GM21723 (cell line): ENCODE data around the gene TSPAN10.

Experiments
- ATAC-seq: cut with Tn5 transposase; IDR thresholded peaks from one replicate; pipeline ENCODE4 v1.9.1; 2021; ENCODE audit warnings: mild to moderate bottlenecking, moderate library complexity; ENCODE audit not compliant: unreplicated experiment

The TSPAN10 gene

DNA sequence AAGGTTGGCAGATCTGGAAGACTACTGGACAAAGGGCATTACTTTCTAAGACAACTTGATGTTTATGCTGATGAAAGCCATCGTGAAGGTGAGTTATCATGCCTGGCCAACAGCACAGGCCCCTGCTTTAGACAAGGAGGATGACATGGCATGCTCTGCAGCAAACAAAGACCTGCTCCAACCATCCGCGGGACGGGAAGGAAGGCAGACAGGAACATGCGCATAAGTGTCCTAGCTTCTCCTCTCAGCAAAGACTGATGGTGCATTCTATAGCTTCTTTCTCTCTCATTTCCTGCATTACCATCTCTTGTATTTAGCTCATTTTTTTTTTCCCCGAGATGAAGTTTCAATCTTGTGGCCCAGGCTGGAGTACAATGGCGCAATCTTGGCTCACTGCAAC is 5.5 kb upstream of the TSPAN10 start:
- ATAC-seq = no peak

GRCh38 chr17:81635431-81635830 is 1.6 kb upstream of the TSPAN10 start:
- no peak for ATAC-seq

DNA sequence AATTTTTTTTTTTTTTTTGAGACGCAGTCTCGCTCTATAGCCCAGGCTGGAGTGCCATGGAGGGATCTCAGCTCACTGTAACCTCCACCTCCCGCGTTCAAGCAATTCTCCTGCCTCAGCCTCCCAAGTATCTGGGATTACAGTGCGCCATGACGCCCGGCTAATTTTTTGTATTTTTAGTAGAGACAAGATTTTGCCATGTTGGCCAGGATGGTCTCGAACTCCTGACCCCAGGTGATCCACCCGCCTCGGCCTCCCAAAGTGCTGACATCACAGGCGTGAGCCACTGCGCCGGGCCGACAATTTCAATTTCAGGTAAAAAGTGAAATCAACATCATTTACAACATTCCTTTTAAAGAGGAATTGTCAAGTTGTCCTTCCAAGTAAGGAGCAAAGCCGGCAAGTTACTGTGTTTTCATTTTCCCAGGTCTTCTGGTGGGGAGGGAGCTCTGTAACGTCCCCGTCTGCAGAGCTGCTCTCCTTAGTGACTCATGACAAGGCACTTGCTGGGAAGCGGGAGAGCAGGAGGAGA is 957 bp upstream of the TSPAN10 start:
- ATAC-seq = peak; percentile 16

DNA sequence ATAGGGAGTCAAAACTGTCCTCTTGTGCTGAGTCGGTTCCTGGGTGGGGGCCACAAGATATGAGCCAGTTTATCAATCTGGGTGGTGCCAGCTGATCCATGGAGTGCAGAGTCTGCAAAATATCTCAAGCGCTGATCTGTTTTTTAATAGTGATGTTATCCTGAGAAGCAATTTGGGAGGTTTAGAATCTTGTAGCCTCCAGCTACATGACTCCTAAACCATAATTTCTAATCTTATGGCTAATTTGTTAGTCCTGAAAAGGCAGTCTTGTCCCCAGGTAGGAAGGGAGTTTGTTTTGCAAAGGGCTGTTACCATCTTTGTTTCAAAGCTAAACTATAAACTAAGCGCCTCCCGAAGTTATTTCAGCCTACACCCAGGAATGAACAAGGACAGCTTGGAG is 1.7 kb downstream of the TSPAN10 start:
- no peak for ATAC-seq

GRCh38 chr17:81640011-81640410 is 3.0 kb downstream of the TSPAN10 start:
- no peak for ATAC-seq

GRCh38 chr17:81641825-81642489 is 5.0 kb downstream of the TSPAN10 start:
- no peak for ATAC-seq

DNA sequence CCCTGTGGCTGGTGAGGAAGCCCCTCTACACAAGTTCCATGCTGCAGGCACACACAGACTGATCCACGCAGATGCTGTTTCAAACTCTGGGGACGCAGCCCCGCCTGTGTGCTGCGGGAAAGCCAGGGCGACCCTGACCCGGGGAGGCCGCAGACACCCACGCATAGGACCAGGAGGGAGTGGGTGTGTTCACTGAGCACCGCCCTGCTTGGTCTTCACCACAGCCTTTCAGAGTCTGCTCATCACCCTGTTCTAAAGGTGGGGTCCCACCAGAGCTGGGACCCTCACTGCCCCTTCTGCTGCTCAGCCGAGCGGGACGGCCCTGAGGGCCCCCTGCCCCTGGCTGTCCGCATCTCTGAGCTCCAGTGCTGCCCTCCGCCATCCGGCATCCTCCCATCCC is 7.5 kb downstream of the TSPAN10 start:
- no peak for ATAC-seq

DNA sequence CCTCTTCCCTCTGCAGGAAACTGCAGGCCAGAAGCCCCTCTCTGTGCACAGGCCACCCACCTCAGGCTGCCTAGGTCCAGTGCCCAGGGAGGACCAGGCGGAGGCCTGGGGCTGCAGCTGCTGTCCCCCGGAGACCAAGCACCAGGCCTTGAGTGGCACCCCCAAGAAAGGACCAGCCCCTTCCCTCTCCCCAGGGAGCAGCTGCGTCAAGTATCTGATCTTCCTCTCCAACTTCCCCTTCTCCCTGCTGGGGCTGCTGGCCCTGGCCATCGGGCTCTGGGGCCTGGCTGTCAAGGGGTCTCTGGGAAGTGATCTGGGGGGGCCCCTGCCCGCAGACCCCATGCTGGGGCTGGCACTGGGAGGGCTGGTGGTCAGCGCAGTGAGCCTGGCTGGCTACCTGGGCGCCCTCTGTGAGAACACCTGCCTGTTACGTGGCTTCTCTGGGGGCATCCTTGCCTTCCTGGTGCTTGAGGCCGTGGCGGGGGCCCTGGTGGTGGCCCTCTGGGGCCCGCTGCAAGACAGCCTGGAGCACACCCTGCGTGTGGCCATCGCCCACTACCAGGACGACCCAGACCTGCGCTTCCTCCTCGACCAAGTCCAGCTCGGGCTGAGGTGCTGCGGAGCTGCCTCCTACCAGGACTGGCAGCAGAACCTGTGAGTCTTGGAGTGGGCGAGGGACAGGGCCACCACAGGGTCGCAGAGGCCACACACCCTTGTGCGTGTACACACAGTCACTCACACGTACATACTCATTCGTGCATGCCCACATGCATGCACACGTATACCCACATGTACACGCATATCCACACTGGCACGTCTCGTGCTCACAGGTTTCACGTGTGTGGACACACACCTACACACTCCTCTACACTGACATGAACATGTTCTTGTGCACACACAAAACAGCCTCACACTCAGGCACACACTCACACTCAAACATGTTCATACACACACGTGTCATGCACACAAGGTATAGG is 8.3 kb downstream of the TSPAN10 start:
- ATAC-seq = no peak

DNA sequence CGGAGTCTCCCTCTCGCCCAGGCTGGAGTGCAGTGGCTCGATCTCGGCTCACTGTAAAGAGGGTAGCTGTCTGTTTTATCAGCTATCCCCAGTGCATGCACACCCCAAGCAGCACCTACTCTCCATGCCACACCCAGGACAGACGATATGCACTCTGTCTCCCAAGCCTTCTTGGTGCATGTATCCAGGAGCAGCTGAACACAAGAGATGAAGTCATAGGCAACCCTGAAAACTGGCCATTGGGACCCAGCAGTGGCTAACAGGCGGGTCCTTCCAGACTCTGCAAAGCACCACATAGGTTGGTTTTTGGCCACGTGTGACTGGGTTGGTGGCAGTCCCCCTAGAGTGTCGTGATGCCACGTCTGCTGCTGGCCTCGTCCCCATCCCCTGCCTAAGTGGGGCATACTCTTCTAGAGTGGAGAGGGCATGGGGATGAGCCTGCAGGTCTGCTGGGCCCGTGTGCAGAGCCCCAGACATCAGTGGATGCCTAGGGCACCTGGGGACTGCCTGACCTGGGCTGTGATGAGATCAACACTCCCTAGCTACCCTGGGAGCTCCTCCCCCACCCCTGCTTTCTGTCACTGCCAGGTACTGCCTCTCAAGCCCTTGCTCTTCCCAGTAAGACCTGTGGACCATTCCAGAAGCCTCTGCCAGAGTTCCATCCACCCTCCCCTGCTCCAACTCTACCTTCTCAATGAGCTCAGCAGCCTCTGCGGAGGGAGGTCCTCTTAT is 10.0 kb downstream of the TSPAN10 start:
- no peak for ATAC-seq

DNA sequence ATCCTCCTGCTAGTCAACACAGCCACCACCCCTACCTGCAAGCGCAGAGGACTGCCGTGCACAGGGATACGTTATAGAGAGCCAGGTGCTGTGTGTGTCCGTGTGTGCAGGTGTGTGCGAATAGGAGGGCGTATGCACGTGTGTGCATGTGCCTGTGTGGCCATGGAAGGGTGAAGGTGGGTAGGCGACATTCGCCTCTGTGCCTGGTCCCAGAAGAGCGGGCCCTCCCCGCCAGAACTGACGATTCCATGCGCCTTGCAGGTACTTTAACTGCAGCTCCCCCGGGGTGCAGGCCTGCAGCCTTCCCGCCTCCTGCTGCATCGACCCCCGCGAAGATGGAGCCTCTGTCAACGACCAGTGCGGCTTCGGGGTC is 10.6 kb downstream of the TSPAN10 start:
- ATAC-seq = no peak

GRCh38 chr17:81648013-81648706 is 11.2 kb downstream of the TSPAN10 start:
- no peak for ATAC-seq

DNA sequence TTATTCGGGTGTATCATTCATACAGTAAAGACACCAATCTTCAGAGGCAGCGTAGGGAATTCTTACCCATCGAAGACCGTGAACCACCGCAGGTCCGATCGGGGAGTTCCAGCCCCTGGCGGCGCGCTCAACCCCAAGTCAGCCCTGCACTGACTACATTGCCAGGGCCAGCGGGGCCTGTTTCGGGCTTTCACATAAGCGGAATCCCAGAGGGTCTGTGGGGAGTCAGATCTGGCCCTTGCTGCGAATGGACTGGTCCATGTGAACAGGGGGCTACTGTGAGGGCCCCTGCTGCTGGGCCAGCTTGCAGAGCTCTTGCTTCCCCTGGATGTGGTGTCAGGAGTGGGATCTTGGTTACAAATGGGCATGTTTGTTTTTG is 11.7 kb downstream of the TSPAN10 start:
- ATAC-seq = no peak

DNA sequence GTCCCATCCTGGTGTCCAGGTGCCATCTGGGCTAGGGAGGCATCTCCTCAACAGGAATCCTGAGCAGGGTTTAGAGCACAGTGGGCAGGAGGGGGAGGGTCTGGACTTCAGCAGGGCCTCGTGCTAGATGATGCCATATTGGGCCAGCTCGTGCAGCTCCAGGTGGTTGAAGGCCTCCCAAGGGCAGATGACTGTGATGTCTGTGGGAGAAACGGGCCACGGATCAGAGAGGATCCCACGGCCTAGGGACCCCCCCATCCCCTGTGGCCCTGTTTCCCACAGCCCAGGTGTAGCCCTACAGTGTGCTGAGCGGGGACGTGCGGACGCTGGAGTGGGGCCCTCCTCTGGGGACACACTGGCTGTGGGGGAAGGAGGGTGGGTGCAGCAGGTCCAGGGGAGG is 14.0 kb downstream of the TSPAN10 start:
- ATAC-seq = no peak

GRCh38 chr17:81651692-81652091 is 14.7 kb downstream of the TSPAN10 start:
- no peak for ATAC-seq

DNA sequence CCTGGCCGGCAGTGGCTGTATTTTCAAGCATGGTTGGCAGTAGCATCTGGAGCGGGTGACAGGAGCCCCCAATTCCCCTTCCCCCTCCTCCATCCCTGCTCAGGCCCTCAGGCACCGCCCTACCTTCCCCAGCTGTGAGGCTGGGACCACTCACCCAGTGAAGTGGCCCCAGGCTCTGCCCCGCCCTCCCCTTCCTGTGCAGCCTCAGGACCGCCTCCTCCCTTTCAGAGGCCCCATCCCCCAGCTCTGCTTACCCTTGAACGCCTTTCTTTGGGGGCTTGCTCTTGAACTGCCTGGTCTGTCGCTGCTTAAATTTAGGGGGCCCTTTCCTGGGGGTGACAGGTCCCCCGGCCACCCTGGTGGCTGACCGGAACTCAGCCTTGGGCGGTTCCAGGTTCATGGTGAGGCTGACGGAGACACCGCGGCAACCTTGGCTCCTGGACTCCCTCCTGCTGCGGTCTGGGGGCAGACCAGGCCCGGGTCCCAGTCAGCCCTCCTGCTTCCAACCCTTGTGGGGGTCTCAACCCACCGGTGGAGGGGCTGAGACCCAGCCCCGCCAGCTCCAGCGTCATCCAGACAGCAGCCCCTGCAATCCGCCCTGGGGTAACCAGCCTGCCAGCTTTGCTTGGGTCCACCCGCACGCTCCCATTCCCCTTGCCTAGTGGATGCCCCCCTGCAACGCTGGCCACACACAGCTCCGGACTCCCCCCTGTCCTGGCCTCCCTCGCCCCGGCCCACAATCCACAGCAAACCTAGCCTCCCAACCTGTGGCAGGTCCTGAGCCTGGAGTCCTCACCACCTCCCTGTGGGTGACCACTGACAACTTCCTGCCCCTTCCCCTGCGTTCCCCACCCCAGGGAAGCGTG is 16.1 kb downstream of the TSPAN10 start:
- no peak for ATAC-seq

- no peak for ATAC-seq
Observed at GRCh38 chr17:81655378-81656117, 18.6 kb downstream of the TSPAN10 start.

DNA sequence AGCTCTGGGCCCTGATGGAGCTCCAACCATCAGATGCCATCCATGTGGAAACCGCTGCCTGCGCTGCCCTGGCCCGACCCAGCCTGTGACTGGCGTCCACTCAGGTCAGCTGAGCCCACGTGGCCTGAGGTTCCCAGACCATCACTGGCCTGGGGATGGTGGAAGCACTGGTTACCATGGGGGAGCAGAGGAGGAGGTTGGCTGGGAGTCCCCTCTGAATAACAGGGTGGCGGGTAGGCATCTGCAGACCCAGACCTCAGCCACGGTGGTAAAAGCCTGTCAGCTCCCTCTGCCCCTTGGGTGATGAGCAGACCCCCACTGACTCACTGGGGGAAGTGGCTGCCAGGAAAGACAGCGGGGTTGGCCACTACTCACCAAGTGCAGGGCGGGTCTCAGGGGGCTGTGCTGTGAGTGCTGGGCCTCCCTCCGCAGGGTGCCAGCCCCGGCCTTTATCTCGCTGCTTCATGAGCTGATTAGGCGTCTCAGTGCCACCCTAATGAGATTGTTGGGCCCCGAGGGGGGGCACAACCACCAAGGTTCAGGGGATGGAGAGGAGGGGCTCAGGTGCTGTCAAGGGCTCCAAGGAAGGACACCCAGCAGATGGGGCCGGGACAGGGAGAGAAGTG is 19.2 kb downstream of the TSPAN10 start, which contains the start of gene PDE6G:
Gene PDE6G, minus strand, starts transcription at position 425 of the 626 bp plus-strand sequence. CDS start 3,237 bp downstream, outside the sequence.
- ATAC-seq = no peak

GRCh38 chr17:81656835-81657234 is 19.8 kb downstream of the TSPAN10 start:
- no peak for ATAC-seq
